ENCODE data around the gene CPVL.

The CPVL gene

DNA sequence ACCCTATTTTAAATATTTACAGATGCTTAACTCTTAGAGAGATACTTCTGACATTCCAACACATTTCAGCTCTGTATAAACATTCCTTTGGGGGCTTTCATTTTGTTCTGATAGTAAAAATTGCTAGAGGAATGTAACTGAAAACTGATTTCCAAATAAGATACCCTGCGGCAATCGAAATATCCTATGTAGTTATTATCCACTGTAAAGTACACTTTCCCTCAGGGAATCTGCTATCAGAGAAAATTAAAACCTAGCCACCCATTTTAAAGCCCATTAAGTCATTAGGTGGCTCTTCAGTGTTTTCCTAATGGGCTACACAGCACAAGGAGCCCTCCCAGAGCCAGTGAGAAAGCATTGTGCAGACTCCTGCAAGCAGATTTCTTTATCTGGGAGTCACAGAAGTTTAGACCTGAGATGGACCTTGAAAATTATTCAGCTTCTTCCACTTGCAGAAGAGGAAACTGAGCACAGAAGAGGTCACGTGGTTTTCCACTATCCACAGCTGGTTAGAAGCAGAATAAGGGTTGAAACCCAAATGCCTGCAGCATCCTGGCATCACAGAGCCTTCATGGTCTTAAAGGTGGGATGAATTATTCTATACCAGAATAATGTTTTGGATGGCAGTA lies 12.6 kb upstream of the CPVL start:
- Histone ChIP-seq H2AFZ (ENCODE audit: low read depth, low read length) (no peak overlapping the region), H3K9me3 (ENCODE audit: insufficient read depth, low read length, severe bottlenecking) (no peaks in the 10 kb centered on the region), H3K27ac (ENCODE audit: low read length) (0 out of 2 replicates have a peak overlapping the region, but pooled peaks have one; percentile 31), H3K9ac (ENCODE audit: low read depth, low read length) (no peak overlapping the region), H3K4me1 (ENCODE audit: insufficient read depth, low read length) (peaks cover 51% of the 10 kb centered on the region), H3K36me3 (ENCODE audit: insufficient read depth, low read length) (no peaks in the 10 kb centered on the region), H4K20me1 (ENCODE audit: insufficient read depth, low read length) (no peaks in the 10 kb centered on the region), H3K79me2 (ENCODE audit: insufficient read depth, low read length) (no peaks in the 10 kb centered on the region), H3K4me3 (ENCODE audit: low read depth in 1 of 2, low read length in 2 of 2) (no peak overlapping the region), H3K27me3 (ENCODE audit: insufficient read depth, low read length, poor library complexity) (no peaks in the 10 kb centered on the region), H3K4me2 (ENCODE audit: insufficient read depth, low read length) (no peak overlapping the region)
- no peak for ATAC-seq (ENCODE audit: insufficient read depth, low read depth)
- DNase-seq, result no peak
- TF ChIP-seq EZH2 (IDR thresholded peaks at IDR 0.05; ENCODE audit: borderline replicate concordance, low read depth, low read length, severe bottlenecking), result no peak

DNA sequence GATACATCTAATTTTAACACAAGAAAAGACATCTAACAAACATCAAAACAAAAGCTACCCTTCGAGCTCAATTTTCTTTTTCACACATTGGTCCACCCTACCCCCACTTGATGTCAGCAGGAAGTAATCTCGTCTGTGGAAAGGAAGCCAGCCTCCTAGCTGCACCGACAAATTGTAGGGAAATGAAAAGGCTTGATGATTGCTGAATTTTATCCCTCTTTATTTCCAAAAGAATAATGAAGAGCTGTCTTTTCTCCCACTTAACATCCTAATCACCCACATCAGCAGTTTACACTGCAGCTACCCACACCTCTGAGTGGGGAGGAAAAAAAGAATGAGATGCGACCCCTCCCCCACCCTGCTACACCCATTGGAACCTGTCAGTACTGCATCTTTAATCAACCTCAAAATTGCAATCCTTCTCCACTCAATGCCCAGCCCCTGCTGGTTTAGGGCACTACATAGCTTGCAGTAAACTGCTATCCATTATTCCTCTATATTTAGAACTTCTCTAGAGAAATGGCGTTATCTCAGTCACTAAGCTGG lies 10.6 kb upstream of the CPVL start:
- Histone ChIP-seq H3K4me2 (ENCODE audit: insufficient read depth, low read length) (peak overlapping the region; percentile 55), H3K27ac (ENCODE audit: low read length) (peak overlapping the region; percentile 77), H3K36me3 (ENCODE audit: insufficient read depth, low read length) (no peaks in the 10 kb centered on the region), H4K20me1 (ENCODE audit: insufficient read depth, low read length) (no peaks in the 10 kb centered on the region), H2AFZ (ENCODE audit: low read depth, low read length) (peak overlapping the region; percentile 63), H3K4me3 (ENCODE audit: low read depth in 1 of 2, low read length in 2 of 2) (peak overlapping the region in 1 of 2 experiments; percentile 47; a peak in 2 of 4 replicates), H3K4me1 (ENCODE audit: insufficient read depth, low read length) (peaks cover 62% of the 10 kb centered on the region), H3K27me3 (ENCODE audit: insufficient read depth, low read length, poor library complexity) (no peaks in the 10 kb centered on the region), H3K9ac (ENCODE audit: low read depth, low read length) (peak overlapping the region; percentile 43), H3K9me3 (ENCODE audit: insufficient read depth, low read length, severe bottlenecking) (no peaks in the 10 kb centered on the region), H3K79me2 (ENCODE audit: insufficient read depth, low read length) (no peaks in the 10 kb centered on the region)
- DNase-seq (peak; percentile 79), ATAC-seq (ENCODE audit: insufficient read depth, low read depth) (peak; percentile 86)
- no peak for TF ChIP-seq EZH2 (IDR thresholded peaks at IDR 0.05; ENCODE audit: borderline replicate concordance, low read depth, low read length, severe bottlenecking)
- TF ChIP-seq CTCF (IDR thresholded peaks at IDR 0.05; ENCODE audit: borderline replicate concordance, extremely low read depth, low read length, poor library complexity, severe bottlenecking), result peak; percentile 43

GRCh38 chr7:29154076-29154475 lies 7.7 kb upstream of the CPVL start:
- peak; percentile 62 for ATAC-seq (ENCODE audit: insufficient read depth, low read depth)
- peaks cover 64% of the 10 kb centered on the region for H3K4me1 ChIP-seq (ENCODE audit: insufficient read depth, low read length)
- H3K4me2 ChIP-seq (ENCODE audit: insufficient read depth, low read length), result no peak overlapping the region
- no peaks in the 10 kb centered on the region for H3K9me3 ChIP-seq (ENCODE audit: insufficient read depth, low read length, severe bottlenecking)
- H3K79me2 ChIP-seq (ENCODE audit: insufficient read depth, low read length), result no peaks in the 10 kb centered on the region
- peak; percentile 72 for DNase-seq
- no peaks in the 10 kb centered on the region for H3K27me3 ChIP-seq (ENCODE audit: insufficient read depth, low read length, poor library complexity)
- H3K4me3 ChIP-seq (ENCODE audit: low read depth in 1 of 2, low read length in 2 of 2), result no peak overlapping the region
- H2AFZ ChIP-seq (ENCODE audit: low read depth, low read length), result no peak overlapping the region
- no peak overlapping the region for H3K9ac ChIP-seq (ENCODE audit: low read depth, low read length)
- H3K27ac ChIP-seq (ENCODE audit: low read length), result peak overlapping the region; percentile 1; the same call in 1 of the 2 replicates
- no peaks in the 10 kb centered on the region for H4K20me1 ChIP-seq (ENCODE audit: insufficient read depth, low read length)
- TF ChIP-seq CTCF (IDR thresholded peaks at IDR 0.05; ENCODE audit: borderline replicate concordance, extremely low read depth, low read length, poor library complexity, severe bottlenecking) (no peak), EZH2 (IDR thresholded peaks at IDR 0.05; ENCODE audit: borderline replicate concordance, low read depth, low read length, severe bottlenecking) (no peak)
- no peaks in the 10 kb centered on the region for H3K36me3 ChIP-seq (ENCODE audit: insufficient read depth, low read length)

DNA sequence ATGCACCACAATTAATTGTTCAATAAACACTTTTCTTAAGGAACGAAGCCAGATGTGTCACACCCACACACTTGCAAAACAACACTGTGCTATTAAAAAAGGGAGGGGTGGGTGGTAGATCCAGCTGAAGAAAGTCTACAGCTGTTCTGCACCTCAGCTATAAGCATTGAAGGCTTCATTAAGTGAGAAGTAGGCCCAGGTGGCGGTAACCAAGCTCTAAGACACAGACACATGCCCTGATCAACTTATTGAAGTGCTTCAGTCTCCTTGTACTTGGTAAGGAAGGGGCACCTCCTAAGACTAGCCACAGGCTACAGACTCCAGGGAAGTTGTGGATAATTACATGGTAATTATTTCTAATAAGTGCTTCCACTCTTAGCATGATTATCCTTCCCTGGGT lies 4.5 kb upstream of the CPVL start:
- Histone ChIP-seq H2AFZ (ENCODE audit: low read depth, low read length) (no peak overlapping the region), H4K20me1 (ENCODE audit: insufficient read depth, low read length) (no peaks in the 10 kb centered on the region), H3K4me2 (ENCODE audit: insufficient read depth, low read length) (no peak overlapping the region), H3K36me3 (ENCODE audit: insufficient read depth, low read length) (no peaks in the 10 kb centered on the region; the same call in 1 of the 2 replicates), H3K79me2 (ENCODE audit: insufficient read depth, low read length) (peaks cover 7% of the 10 kb centered on the region), H3K27me3 (ENCODE audit: insufficient read depth, low read length, poor library complexity) (no peaks in the 10 kb centered on the region), H3K27ac (ENCODE audit: low read length) (no peak overlapping the region), H3K4me1 (ENCODE audit: insufficient read depth, low read length) (peaks cover 49% of the 10 kb centered on the region), H3K9me3 (ENCODE audit: insufficient read depth, low read length, severe bottlenecking) (no peaks in the 10 kb centered on the region), H3K4me3 (ENCODE audit: low read depth in 1 of 2, low read length in 2 of 2) (no peak overlapping the region), H3K9ac (ENCODE audit: low read depth, low read length) (no peak overlapping the region)
- no peak for TF ChIP-seq EZH2 (IDR thresholded peaks at IDR 0.05; ENCODE audit: borderline replicate concordance, low read depth, low read length, severe bottlenecking)
- DNase-seq, result no peak
- ATAC-seq (ENCODE audit: insufficient read depth, low read depth), result no peak
